ENCODE measurements around the gene LRRC10B. TPM values are rescaled to one million over a fixed set of nuclear protein-coding genes. Genes with fewer than 3 reads are reported as not detected.

Gene LRRC10B
- total and polyA plus RNA-seq, 4 donors, result 9.2 to 29.3 (median 11.5) TPM

- no peak overlapping the region for H3K9ac ChIP-seq (ENCODE audit: insufficient read depth in 1 of 2, low read length in 2 of 2)
- ATAC-seq (ENCODE audit: insufficient read depth, low FRiP score), result peak; percentile 76
- H3K4me3 ChIP-seq, result peak overlapping the region; percentile 3
- DNase-seq, result peak; percentile 83 to 90 (median 84)
- no peaks in the 10 kb centered on the region for H3K36me3 ChIP-seq (ENCODE audit: control insufficient read depth in 4 of 4, insufficient read depth in 4 of 4, low read length in 4 of 4)
- peak; percentile 32 for TF ChIP-seq CTCF (IDR thresholded peaks at IDR 0.05; ENCODE audit: control extremely low read depth, extremely low read depth)
- H3K4me1 ChIP-seq (ENCODE audit: control insufficient read depth in 5 of 5, insufficient read depth in 5 of 5, low read length in 5 of 5), result peaks cover 0 to 14% (median 4%) of the 10 kb centered on the region in 5 donors
- 5% methylated on average over 92 to 117 of the region's 117 CpGs for whole genome bisulfite sequencing, 2 donors
- H3K27me3 ChIP-seq (ENCODE audit: control insufficient read depth in 3 of 3, insufficient read depth in 3 of 3, low read length in 2 of 3), result peaks cover 11 to 27% (median 22%) of the 10 kb centered on the region in 3 donors
- no peak overlapping the region for H3K27ac ChIP-seq (ENCODE audit: low read depth in 1 of 2, low read length in 1 of 2)
- H3K9me3 ChIP-seq (ENCODE audit: control insufficient read depth in 4 of 4, insufficient read depth in 3 of 4, low read length in 3 of 4), result peaks cover 0 to 3% (median 0%) of the 10 kb centered on the region in 4 donors
Measured at GRCh38 chr11:61509043-61510029, 787 bp downstream of the LRRC10B start.

GRCh38 chr11:61510166-61510919, 1.8 kb downstream of the LRRC10B start:
- ATAC-seq (ENCODE audit: insufficient read depth, low FRiP score) (no peak), DNase-seq (no peak)
- Histone ChIP-seq H3K4me1 (ENCODE audit: control insufficient read depth in 5 of 5, insufficient read depth in 5 of 5, low read length in 5 of 5) (peaks cover 0 to 14% (median 4%) of the 10 kb centered on the region in 5 donors), H3K9ac (ENCODE audit: insufficient read depth in 1 of 2, low read length in 2 of 2) (no peak overlapping the region), H3K27me3 (ENCODE audit: control insufficient read depth in 3 of 3, insufficient read depth in 3 of 3, low read length in 2 of 3) (peaks cover 11 to 22% (median 20%) of the 10 kb centered on the region in 3 donors), H3K27ac (ENCODE audit: low read depth in 1 of 2, low read length in 1 of 2) (no peak overlapping the region), H3K9me3 (ENCODE audit: control insufficient read depth in 4 of 4, insufficient read depth in 3 of 4, low read length in 3 of 4) (peaks cover 0 to 3% (median 0%) of the 10 kb centered on the region in 4 donors), H3K4me3 (no peak overlapping the region), H3K36me3 (ENCODE audit: control insufficient read depth in 4 of 4, insufficient read depth in 4 of 4, low read length in 4 of 4) (no peaks in the 10 kb centered on the region)
- WGBS, 2 donors, result 83 to 87% methylated on average over 16 of the region's 16 CpGs
- TF ChIP-seq CTCF (IDR thresholded peaks at IDR 0.05; ENCODE audit: control extremely low read depth, extremely low read depth), result no peak

- no peak for TF ChIP-seq CTCF (IDR thresholded peaks at IDR 0.05; ENCODE audit: control extremely low read depth, extremely low read depth)
- no peak overlapping the region for H3K9ac ChIP-seq (ENCODE audit: insufficient read depth in 1 of 2, low read length in 2 of 2)
- H3K4me3 ChIP-seq, result no peak overlapping the region
- H3K27ac ChIP-seq (ENCODE audit: low read depth in 1 of 2, low read length in 1 of 2), result no peak overlapping the region
- H3K36me3 ChIP-seq (ENCODE audit: control insufficient read depth in 4 of 4, insufficient read depth in 4 of 4, low read length in 4 of 4), result no peaks in the 10 kb centered on the region
- DNase-seq, result no peak
- WGBS, 2 donors, result 76 to 82% methylated on average over 14 of the region's 14 CpGs
- peaks cover 0 to 3% (median 0%) of the 10 kb centered on the region in 4 donors for H3K9me3 ChIP-seq (ENCODE audit: control insufficient read depth in 4 of 4, insufficient read depth in 3 of 4, low read length in 3 of 4)
- peaks cover 11 to 22% (median 17%) of the 10 kb centered on the region in 3 donors for H3K27me3 ChIP-seq (ENCODE audit: control insufficient read depth in 3 of 3, insufficient read depth in 3 of 3, low read length in 2 of 3)
- H3K4me1 ChIP-seq (ENCODE audit: control insufficient read depth in 5 of 5, insufficient read depth in 5 of 5, low read length in 5 of 5), result peaks cover 0 to 14% (median 4%) of the 10 kb centered on the region in 5 donors
- ATAC-seq (ENCODE audit: insufficient read depth, low FRiP score), result no peak
Measured at GRCh38 chr11:61510974-61511373, 2.4 kb downstream of the LRRC10B start.
